GM12872 (cell line): Measurements from ENCODE around the gene MAN1C1.

ENCODE experiments used
- CTCF ChIP-seq: IDR thresholded peaks from 3 replicates; pipeline ENCODE4 v1.5.1; 2011; ENCODE audit warnings: low read depth, mild to moderate bottlenecking, low read length, moderate library complexity; ENCODE audit not compliant: insufficient read depth

Gene MAN1C1

GRCh38 chr1:25673962-25674806 lies 57.6 kb downstream of the MAN1C1 start:
- no peak for TF ChIP-seq CTCF

- TF ChIP-seq CTCF = no peak
Measured at GRCh38 chr1:25674807-25675084, 58.2 kb downstream of the MAN1C1 start.

GRCh38 chr1:25675729-25676476 lies 59.3 kb downstream of the MAN1C1 start:
- no peak for TF ChIP-seq CTCF

GRCh38 chr1:25676488-25676887 lies 59.9 kb downstream of the MAN1C1 start:
- no peak for TF ChIP-seq CTCF

- no peak for TF ChIP-seq CTCF
Measured at GRCh38 chr1:25677193-25677773, 60.7 kb downstream of the MAN1C1 start.

GRCh38 chr1:25679171-25679570 lies 62.6 kb downstream of the MAN1C1 start:
- TF ChIP-seq CTCF = no peak

GRCh38 chr1:25680701-25681100 lies 64.1 kb downstream of the MAN1C1 start:
- no peak for TF ChIP-seq CTCF
